ENCODE measurements around the gene ZNF430.

- no peak for TF ChIP-seq CTCF (optimal IDR thresholded peaks at IDR 0.05 in 1 of 3, IDR thresholded peaks at IDR 0.05 in 1 of 3, conservative IDR thresholded peaks at IDR 0.05 in 1 of 3; ENCODE audit: extremely low read depth in 1 of 3, insufficient read depth in 2 of 3, low read length in 3 of 3)
- TF ChIP-seq EZH2 (IDR thresholded peaks at IDR 0.05; ENCODE audit: low read length): no peak
These were observed at the start of gene ZNF430 for GRCh38 chr19:21020298-21021227.

Measured in keratinocyte (primary cell).